GM23338 (cell line): ENCODE data around the gene GTF2F1.

Experiments
- CREB1 ChIP-seq: fragments of 250-450 bp; sonication (Bioruptor Pico); IDR thresholded peaks from 2 replicates; pipeline ENCODE4 v1.5.0; 2020; ENCODE audit warnings: low read depth, mild to moderate bottlenecking, moderate library complexity
- CTCF ChIP-seq, 2 experiments: fragments of 200-600 bp in 1 of 2; sonication (generic) in 1 of 2; conservative IDR thresholded peaks; 2 replicates each; pipeline versions ENCODE4 v1.5.1 to v1.6.1; 2016 to 2017; ENCODE audit warnings: antibody characterized with exemption in 2 of 2, low read depth in 2 of 2, mild to moderate bottlenecking in 2 of 2, moderate library complexity in 1 of 2
- EZH2 ChIP-seq: fragments of 200-600 bp; sonication (generic); IDR thresholded peaks from one replicate; pipeline ENCODE4 v1.8.0; 2017; ENCODE audit warnings: antibody characterized with exemption, mild to moderate bottlenecking, low read depth; ENCODE audit not compliant: unreplicated experiment
- EZH2phosphoT487 ChIP-seq: fragments of 200-600 bp; sonication (generic); IDR thresholded peaks from one replicate; pipeline ENCODE4 v1.8.1; 2018; ENCODE audit warnings: antibody characterized with exemption; ENCODE audit not compliant: unreplicated experiment
- JUNB ChIP-seq: IDR thresholded peaks from one replicate; pipeline ENCODE4 v1.6.1; 2016; ENCODE audit warnings: antibody characterized with exemption; ENCODE audit not compliant: unreplicated experiment
- NANOG ChIP-seq: IDR thresholded peaks from 2 replicates; pipeline ENCODE4 v1.6.1; 2016; ENCODE audit warnings: antibody characterized with exemption, borderline replicate concordance
- POLR2AphosphoS5 ChIP-seq: IDR thresholded peaks from 2 replicates; pipeline ENCODE4 v1.6.1; 2016; ENCODE audit warnings: antibody characterized with exemption, low read depth
- REST ChIP-seq: IDR thresholded peaks from one replicate; pipeline ENCODE4 v1.6.1; 2018; ENCODE audit warnings: antibody characterized with exemption; ENCODE audit not compliant: unreplicated experiment
- STAT1 ChIP-seq: IDR thresholded peaks from one replicate; pipeline ENCODE4 v1.6.1; 2016; ENCODE audit warnings: antibody characterized with exemption; ENCODE audit not compliant: unreplicated experiment
- ZNF114 ChIP-seq: fragments of 250-450 bp; sonication (Bioruptor Pico); IDR thresholded peaks from 2 replicates; pipeline ENCODE4 v1.5.0; 2020; ENCODE audit warnings: mild to moderate bottlenecking, moderate library complexity

GRCh38 chr19:6394831-6395230 lies 1.9 kb upstream of the GTF2F1 start:
- TF ChIP-seq EZH2 (no peak), JUNB (no peak), CTCF (conservative IDR thresholded peaks at IDR 0.05; ENCODE audit: low read depth in 2 of 2) (no peak), POLR2AphosphoS5 (no peak), ZNF114 (CRISPR knock-in tag) (no peak), EZH2phosphoT487 (no peak), REST (no peak), CREB1 (CRISPR knock-in tag) (no peak), NANOG (no peak), STAT1 (no peak)
